Activated CD4-positive, CD25-positive, alpha-beta regulatory T cell (primary cell): ENCODE measurements around the gene SCO1.

Experiments used
- DNase-seq, 4 experiments: peaks; one replicate each; lab custom pipeline; 2025; lab: John Stamatoyannopoulos, UW

The SCO1 gene

GRCh38 chr17:10652984-10653659 lies 44.2 kb downstream of the SCO1 start:
- no peak for DNase-seq

- no peak for DNase-seq
Observed at GRCh38 chr17:10651927-10652326, 45.4 kb downstream of the SCO1 start.

DNA sequence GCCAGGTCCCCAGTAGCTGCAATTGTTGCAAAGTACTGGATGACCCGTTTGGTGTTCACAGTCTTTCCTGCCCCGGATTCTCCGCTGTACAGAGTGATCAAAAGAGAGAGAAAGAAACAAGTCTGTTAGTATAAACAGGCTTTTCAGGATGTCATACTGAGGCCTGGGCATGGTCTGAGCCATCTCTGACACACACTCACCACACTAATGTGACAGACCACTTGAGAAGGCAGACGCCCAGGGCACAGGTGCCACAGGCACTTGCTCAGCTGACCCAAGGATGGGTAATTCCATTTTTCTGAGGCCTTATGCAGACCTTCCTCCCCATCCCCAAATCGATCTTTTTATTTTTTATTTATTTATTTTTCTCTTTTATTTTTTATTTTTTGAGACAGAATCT lies 47.7 kb downstream of the SCO1 start:
- no peak for DNase-seq

DNA sequence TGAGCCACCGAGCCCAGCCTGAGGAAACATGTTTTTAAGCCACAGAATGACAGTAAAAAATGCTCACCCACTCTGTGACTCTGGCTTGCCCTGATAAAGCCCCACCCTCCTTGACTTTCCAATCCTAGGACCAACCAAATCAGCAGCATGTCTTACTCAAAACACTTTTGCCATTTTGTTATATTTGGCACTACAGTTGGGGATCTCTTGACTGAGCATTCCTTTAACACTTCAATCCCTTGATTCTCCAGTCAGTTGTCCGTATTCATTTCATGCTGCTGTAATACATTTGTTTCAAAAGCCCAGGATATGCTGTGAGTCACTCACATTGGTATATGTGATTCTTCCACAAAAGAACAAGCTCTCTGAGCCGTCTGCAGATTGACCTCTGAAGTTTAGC lies 48.4 kb downstream of the SCO1 start:
- no peak for DNase-seq

- no peak for DNase-seq
Observed at GRCh38 chr17:10648381-10648780, 49.0 kb downstream of the SCO1 start.

DNA sequence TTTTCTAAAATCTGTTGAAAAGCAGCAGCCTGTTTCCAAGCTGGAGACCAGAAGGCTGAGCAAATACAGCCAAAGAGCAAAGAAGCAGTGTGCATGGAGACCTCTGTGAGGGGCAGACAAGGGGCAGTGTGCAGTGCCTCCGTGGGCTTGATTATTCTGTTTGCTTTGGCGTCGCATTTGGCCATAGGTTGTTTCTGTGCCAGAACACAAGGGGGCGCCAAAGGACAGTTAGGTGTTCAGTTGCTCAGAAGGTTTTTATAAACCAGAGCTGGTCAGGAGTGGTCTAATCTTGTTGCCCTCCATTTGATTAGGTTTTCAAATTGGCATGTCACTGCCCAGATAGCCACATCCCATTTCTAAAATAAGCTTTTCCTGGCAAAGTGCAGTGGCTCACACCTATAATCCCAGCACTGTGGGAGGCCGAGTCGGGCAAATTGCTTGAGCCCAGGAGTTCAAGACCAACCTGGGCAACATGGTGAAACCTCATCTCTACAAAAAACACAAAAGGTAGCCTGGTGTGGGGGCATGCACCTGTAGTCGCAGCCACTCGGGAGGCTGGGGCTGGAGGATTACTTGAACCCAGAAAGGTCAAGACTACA lies 50.8 kb downstream of the SCO1 start:
- DNase-seq: peak; percentile 51 to 65 (median 64)

- no peak for DNase-seq
Observed at GRCh38 chr17:10640475-10640874, 56.9 kb downstream of the SCO1 start.

GRCh38 chr17:10638151-10638550 lies 59.2 kb downstream of the SCO1 start:
- DNase-seq: no peak

DNA sequence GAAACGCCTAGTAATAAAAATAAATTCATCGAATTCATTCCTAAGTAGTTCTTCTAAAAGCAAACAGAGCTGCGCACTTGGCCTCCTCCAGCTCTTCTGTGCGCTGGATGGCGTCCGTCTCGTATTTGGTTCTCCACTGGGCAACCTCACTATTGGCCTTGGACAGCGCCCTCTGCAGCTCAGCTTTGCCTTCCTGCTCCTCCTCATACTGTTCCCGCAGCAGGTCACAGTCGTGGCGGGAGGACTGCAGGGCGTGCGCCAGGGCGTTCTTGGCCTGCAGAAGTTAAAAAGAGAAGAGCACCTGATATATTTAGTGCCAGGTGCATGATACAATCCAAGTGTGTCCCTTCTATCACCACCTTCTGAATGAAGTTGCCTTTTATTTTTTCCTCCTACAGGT lies 62.0 kb downstream of the SCO1 start:
- no peak for DNase-seq

DNA sequence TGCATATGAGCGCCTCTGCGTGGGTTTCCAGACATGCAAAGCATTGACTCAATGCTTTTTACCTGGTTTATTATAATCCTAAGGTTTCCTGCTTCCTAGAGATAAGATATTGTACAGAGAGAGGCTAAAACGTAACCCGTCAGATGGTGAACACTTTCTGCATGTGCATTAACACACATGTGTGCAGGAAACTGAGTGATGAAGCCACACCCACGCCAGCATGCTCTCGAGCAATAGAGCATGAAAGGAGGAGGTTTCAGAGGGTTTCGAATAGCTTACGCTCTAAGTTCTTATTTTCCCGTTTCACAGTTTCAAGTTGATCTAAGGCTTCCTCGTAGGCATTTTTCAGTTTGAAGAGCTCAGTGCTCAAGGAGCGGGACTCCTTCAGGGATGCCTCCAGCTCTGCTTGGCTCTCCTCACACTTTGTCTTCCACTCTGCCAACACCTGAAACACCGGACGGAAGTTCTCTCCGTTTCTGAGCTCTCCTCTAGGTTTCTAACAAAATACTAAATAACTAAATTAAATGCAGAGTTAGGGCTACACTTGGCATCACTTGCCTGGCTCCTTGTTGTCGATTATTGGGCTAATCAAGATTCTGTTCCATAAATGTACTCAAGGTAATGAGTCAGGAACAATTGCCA lies 63.5 kb downstream of the SCO1 start:
- DNase-seq: no peak

DNA sequence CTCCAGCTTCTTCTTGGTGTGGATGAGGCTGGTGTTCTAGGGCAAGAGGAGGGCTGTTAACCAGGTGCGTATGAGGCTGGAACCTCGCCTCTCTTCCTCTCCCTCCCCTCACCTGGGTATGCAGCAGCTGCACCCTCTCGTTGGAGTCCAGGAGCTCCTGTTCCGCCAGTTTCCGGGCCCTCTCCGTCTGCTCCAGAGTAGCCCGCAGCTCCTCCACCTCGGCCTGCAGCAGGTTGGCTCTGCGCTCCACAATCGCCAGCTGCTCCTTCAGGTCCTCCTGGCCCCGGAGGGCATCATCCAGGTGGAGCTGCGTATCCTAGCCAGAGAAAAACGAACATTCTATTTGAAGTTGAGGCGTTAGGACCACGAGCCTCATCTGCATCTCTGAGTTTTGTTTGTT lies 65.6 kb downstream of the SCO1 start:
- DNase-seq: no peak

GRCh38 chr17:10631048-10631700 lies 66.2 kb downstream of the SCO1 start:
- no peak for DNase-seq

DNA sequence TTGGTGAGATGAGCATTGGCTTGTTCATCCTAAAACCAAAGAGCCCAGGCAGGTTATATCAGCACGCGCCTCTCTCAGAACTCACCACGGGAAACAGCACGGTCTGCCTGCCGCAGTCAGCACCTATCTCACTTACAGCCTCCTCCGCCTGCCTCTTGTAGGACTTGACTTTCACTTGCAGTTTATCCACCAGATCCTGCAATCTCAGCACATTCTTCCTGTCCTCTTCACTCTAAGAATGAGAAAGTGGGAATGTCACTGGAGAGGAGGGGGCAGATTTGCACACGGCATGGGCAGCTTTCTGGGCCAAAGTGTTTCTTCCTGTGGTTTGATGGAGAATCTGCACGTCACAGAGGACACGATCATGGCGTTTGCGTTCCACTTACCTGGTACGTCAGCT lies 67.6 kb downstream of the SCO1 start:
- no peak for DNase-seq

DNA sequence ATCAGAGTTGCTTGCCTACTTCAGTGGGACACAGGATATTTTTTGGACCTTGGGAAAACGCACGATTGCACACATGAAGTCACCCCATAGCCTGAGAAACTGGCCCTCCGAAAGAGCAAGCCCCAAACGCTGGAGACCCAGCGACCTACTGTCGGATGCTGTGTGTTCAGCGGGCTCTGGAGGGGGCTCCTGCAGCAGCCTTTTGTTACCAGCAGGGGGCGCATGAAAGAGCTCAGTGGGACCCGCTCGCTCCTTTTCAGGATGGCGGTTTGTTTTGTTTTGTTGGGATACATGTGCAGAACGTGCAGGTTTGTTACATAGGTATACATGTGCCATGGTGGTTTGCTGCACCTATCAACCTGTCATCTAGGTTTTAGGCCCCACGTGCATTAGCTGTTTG lies 68.6 kb downstream of the SCO1 start:
- no peak for DNase-seq

GRCh38 chr17:10626390-10626789 lies 70.9 kb downstream of the SCO1 start:
- no peak for DNase-seq

GRCh38 chr17:10624969-10625368 lies 72.4 kb downstream of the SCO1 start:
- DNase-seq: no peak

GRCh38 chr17:10623737-10624338 lies 73.5 kb downstream of the SCO1 start:
- no peak for DNase-seq

- no peak for DNase-seq
Observed at GRCh38 chr17:10622617-10623485, 74.5 kb downstream of the SCO1 start.
